Trophoblast cell (in vitro differentiated cells and primary cell): ENCODE data around the gene CCNF.

Source experiments
- DNase-seq, 2 donors: peaks; one replicate each; pipeline ENCODE4 v3.0.0-alpha.2; 2016
- H2AFZ ChIP-seq: 2 replicates; pipeline ENCODE4 v1.6.1; 2013; ENCODE audit warnings: low read length, moderate library complexity, mild to moderate bottlenecking; ENCODE audit not compliant: insufficient read depth, poor library complexity
- H2AK5ac ChIP-seq: 2 replicates; pipeline ENCODE4 v1.6.1; 2013; ENCODE audit warnings: mild to moderate bottlenecking, low read length
- H2BK120ac ChIP-seq: 2 replicates; pipeline ENCODE4 v1.6.1; 2013; ENCODE audit warnings: low read length, mild to moderate bottlenecking, moderate library complexity; ENCODE audit not compliant: insufficient read depth, poor library complexity
- H2BK12ac ChIP-seq: 2 replicates; pipeline ENCODE4 v1.6.1; 2013; ENCODE audit warnings: mild to moderate bottlenecking, low read length, moderate library complexity
- H2BK5ac ChIP-seq: 2 replicates; pipeline ENCODE4 v1.6.1; 2013; ENCODE audit warnings: low read length, low read depth, moderate library complexity, mild to moderate bottlenecking; ENCODE audit not compliant: poor library complexity
- H3K14ac ChIP-seq: 2 replicates; pipeline ENCODE4 v1.6.1; 2013; ENCODE audit warnings: mild to moderate bottlenecking, low read length
- H3K18ac ChIP-seq: 2 replicates; pipeline ENCODE4 v1.6.1; 2013; ENCODE audit warnings: mild to moderate bottlenecking, low read length
- H3K23ac ChIP-seq: 2 replicates; pipeline ENCODE4 v1.6.1; 2013; ENCODE audit warnings: low read length
- H3K27ac ChIP-seq: 2 replicates; pipeline ENCODE4 v1.5.1; 2013; ENCODE audit warnings: low read depth, mild to moderate bottlenecking, inconsistent platforms, low read length, moderate library complexity
- H3K27me3 ChIP-seq: 2 replicates; pipeline ENCODE4 v1.6.1; 2013; ENCODE audit warnings: inconsistent platforms, mild to moderate bottlenecking, low read length, moderate library complexity; ENCODE audit not compliant: insufficient read depth
- H3K36me3 ChIP-seq, 2 experiments: 1 replicate in 1 of 2; 2 replicates in 1 of 2; pipeline ENCODE4 v1.6.1; 2013; ENCODE audit warnings: low read length in 2 of 2, mild to moderate bottlenecking in 2 of 2, moderate library complexity in 1 of 2; ENCODE audit not compliant: insufficient read depth in 2 of 2, control insufficient read depth in 1 of 2
- H3K4ac ChIP-seq: 2 replicates; pipeline ENCODE4 v1.6.1; 2013; ENCODE audit warnings: low read depth, mild to moderate bottlenecking, low read length, moderate library complexity
- H3K4me1 ChIP-seq, 2 experiments: 1 replicate in 1 of 2; 2 replicates in 1 of 2; pipeline ENCODE4 v1.6.1; 2013; ENCODE audit warnings: low read length in 2 of 2, mild to moderate bottlenecking in 2 of 2, moderate library complexity in 1 of 2; ENCODE audit not compliant: insufficient read depth in 2 of 2, control insufficient read depth in 1 of 2
- H3K4me2 ChIP-seq: 2 replicates; pipeline ENCODE4 v1.6.1; 2013; ENCODE audit warnings: inconsistent platforms, mild to moderate bottlenecking, low read length, moderate library complexity
- H3K4me3 ChIP-seq: 2 replicates; pipeline ENCODE4 v1.5.1; 2013; ENCODE audit warnings: mild to moderate bottlenecking, low read depth, low read length, inconsistent platforms
- H3K79me1 ChIP-seq: one replicate; pipeline ENCODE4 v1.6.1; 2013; ENCODE audit warnings: low read length
- H3K79me2 ChIP-seq: 2 replicates; pipeline ENCODE4 v1.6.1; 2013; ENCODE audit warnings: low read length, mild to moderate bottlenecking; ENCODE audit not compliant: control insufficient read depth, insufficient read depth, poor library complexity
- H3K9ac ChIP-seq: 2 replicates; pipeline ENCODE4 v1.6.1; 2013; ENCODE audit warnings: mild to moderate bottlenecking, low read length
- H3K9me3 ChIP-seq: 2 replicates; pipeline ENCODE4 v1.6.1; 2013; ENCODE audit warnings: low read depth, mild to moderate bottlenecking, control low read depth, inconsistent platforms, low read length; ENCODE audit not compliant: insufficient read depth
- H4K12ac ChIP-seq: 2 replicates; pipeline ENCODE4 v1.6.1; 2013; ENCODE audit warnings: low read depth, mild to moderate bottlenecking, low read length, moderate library complexity
- H4K8ac ChIP-seq: 2 replicates; pipeline ENCODE4 v1.6.1; 2013; ENCODE audit warnings: low read depth, mild to moderate bottlenecking, low read length, moderate library complexity
- H4K91ac ChIP-seq: one replicate; pipeline ENCODE4 v1.6.1; 2013; ENCODE audit warnings: low read depth, mild to moderate bottlenecking, low read length, moderate library complexity
- WGBS: extraction: QIAGEN DNeasy Blood & Tissue Kit; methylation state at CpG from one replicate; pipeline ENCODE4 v1.1.7; 2013; ENCODE audit warnings: missing lambda C conversion rate; ENCODE audit not compliant: insufficient read length, insufficient coverage; ENCODE audit errors: extremely low coverage; 5-methylcytosine and 5-hydroxymethylcytosine counted together

CCNF gene

DNA sequence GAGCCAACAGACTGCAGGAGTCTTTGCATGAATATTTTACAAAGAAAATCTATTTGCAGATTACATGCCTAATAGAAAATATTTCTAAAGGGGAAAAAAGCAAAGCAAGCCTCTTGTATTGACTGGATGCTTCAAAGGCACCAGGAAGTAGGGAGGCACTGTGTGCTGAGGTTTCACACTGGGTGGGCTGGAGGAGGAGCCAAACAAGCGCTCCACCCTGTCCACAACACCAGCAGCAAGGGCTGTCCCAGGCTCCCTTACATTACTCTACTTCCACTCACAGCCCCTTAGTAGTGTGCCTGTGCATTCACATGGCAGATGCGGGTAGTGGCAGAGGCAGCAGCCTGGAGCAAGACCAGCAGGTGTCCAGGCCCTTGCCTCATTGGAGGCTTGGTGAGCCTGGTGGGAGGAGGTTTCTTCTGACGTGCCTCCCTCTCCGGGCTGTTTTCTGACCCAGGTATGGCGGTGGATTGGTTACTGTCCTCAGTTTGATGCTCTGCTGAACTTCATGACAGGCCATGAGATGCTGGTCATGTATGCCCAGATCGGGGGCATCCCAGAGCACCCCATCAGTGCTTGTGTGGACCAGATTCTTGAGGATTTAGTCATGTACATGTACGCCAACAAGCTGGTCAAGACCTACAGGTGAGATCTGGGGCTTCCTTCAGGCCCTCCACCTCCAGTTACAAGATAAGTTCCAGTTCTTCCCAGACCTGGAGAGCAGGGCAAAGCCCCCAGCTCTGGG lies 7.0 kb upstream of the CCNF start:
- DNase-seq = peak; percentile 93
- no peaks in the 10 kb centered on the region for H3K27me3 ChIP-seq
- no peaks in the 10 kb centered on the region for H3K36me3 ChIP-seq
- H3K14ac ChIP-seq = no peak overlapping the region
- H2BK120ac ChIP-seq = no peak overlapping the region
- no peak overlapping the region for H3K4me3 ChIP-seq
- no peak overlapping the region for H2BK5ac ChIP-seq
- no peak overlapping the region for H3K4me2 ChIP-seq
- no peak overlapping the region for H3K4ac ChIP-seq
- H3K79me1 ChIP-seq = no peaks in the 10 kb centered on the region
- H3K23ac ChIP-seq = no peak overlapping the region
- no peak overlapping the region for H2BK12ac ChIP-seq
- no peak overlapping the region for H2AK5ac ChIP-seq
- no CpG with 5 or more reads among the region's 7 CpGs for WGBS
- H4K8ac ChIP-seq = no peak overlapping the region
- H2AFZ ChIP-seq = no peak overlapping the region
- H4K12ac ChIP-seq = no peak overlapping the region
- H3K9me3 ChIP-seq = peaks cover 6% of the 10 kb centered on the region
- H4K91ac ChIP-seq = no peak overlapping the region
- no peak overlapping the region for H3K27ac ChIP-seq
- no peaks in the 10 kb centered on the region for H3K4me1 ChIP-seq
- H3K79me2 ChIP-seq = no peaks in the 10 kb centered on the region
- no peak overlapping the region for H3K9ac ChIP-seq
- H3K18ac ChIP-seq = no peak overlapping the region

DNA sequence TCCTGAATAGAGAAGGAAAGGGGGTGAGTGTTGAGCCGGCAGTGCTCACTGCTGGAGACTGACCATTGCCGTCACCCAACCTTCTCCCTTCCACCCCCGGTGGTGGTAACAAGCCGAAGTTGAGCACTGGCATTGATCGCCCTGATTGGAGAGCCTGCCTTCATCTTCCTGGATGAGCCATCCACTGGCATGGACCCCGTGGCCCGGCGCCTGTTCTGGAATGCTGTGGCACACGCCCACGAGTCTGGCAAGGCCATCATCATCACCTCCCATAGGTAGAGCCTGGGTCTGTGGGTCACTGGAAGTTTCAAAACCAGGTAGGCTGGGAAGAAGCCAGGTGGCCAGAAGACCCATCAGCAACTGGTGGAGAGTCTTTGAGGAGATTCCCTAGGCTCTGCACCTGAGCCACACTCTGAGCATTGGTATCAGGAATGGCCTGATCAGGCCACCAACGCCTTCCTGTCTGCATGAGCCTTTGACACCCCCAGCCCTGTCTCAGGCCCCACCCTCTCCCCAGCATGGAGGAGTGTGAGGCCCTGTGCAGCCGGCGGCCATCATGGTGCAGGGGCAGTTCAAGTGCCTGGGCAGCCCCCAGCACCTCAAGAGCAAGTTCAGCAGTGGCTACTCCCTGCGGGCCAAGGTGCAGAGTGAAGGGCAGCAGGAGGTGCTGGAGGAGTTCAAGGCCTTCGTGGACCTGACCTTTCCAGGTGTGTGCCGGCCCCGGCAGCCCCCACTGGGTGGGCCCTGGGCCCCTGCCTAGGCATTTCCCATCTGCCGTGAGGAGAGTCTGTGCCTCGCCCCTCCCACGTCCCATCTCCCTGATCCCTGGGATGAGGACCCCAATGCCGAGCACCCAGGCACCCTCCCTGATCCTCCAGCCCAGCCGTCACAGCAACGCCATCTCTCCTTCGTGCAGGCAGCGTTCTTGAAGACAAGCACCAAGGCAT lies 4.9 kb upstream of the CCNF start:
- Histone ChIP-seq H3K23ac (no peak overlapping the region), H2AFZ (no peak overlapping the region), H3K4me2 (no peak overlapping the region), H3K36me3 (no peaks in the 10 kb centered on the region), H2BK12ac (no peak overlapping the region), H2AK5ac (no peak overlapping the region), H3K14ac (no peak overlapping the region), H2BK120ac (no peak overlapping the region), H3K4ac (no peak overlapping the region), H3K9me3 (peaks cover 6% of the 10 kb centered on the region), H4K8ac (no peak overlapping the region), H3K27me3 (no peaks in the 10 kb centered on the region), H3K79me2 (peaks cover 4% of the 10 kb centered on the region), H4K91ac (no peak overlapping the region), H3K27ac (no peak overlapping the region), H3K79me1 (peaks cover 5% of the 10 kb centered on the region), H3K18ac (no peak overlapping the region), H2BK5ac (no peak overlapping the region), H3K4me3 (peak overlapping the region; percentile 14), H3K4me1 (peaks cover 3 to 8% of the 10 kb centered on the region in 2 experiments), H3K9ac (no peak overlapping the region), H4K12ac (no peak overlapping the region)
- DNase-seq = no peak
- WGBS = no CpG with 5 or more reads among the region's 25 CpGs

DNA sequence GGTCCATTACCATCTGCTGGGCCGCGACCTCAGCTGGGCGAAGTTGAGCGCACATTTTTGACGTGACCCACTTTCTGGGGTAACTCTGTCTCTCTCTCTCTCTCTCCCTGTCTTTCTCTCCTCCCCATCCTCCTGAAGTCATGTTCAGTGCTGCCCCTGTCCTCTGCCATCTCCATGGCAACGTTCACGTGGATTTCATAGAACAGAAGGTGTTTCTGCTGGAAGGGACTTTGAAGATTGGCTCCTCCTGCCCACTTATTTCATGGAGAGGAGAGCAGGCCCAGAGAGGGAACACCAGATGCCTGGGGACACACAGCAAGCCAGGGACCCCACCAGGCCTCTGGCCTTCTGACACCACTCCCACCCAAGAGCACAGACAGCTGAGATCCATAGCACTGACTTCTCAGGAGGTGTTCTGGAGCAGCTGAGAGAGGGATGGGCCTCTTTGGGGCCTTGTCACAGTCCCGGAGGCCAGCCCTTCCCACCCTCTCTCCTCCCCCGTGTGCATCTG lies 4.2 kb upstream of the CCNF start:
- no CpG with 5 or more reads among the region's 9 CpGs for WGBS
- no peak for DNase-seq
- Histone ChIP-seq H4K91ac (no peak overlapping the region), H3K27me3 (no peaks in the 10 kb centered on the region), H3K4me2 (no peak overlapping the region), H3K23ac (no peak overlapping the region), H2BK120ac (no peak overlapping the region), H4K12ac (no peak overlapping the region), H2AK5ac (no peak overlapping the region), H2AFZ (no peak overlapping the region), H3K4me1 (peaks cover 3 to 10% of the 10 kb centered on the region in 2 experiments), H3K18ac (no peak overlapping the region), H3K4ac (no peak overlapping the region), H2BK12ac (no peak overlapping the region), H2BK5ac (no peak overlapping the region), H4K8ac (no peak overlapping the region), H3K4me3 (no peak overlapping the region), H3K9ac (no peak overlapping the region), H3K79me1 (peaks cover 10% of the 10 kb centered on the region), H3K9me3 (peaks cover 6% of the 10 kb centered on the region), H3K27ac (no peak overlapping the region), H3K79me2 (peaks cover 9% of the 10 kb centered on the region), H3K36me3 (no peaks in the 10 kb centered on the region), H3K14ac (no peak overlapping the region)

GRCh38 chr16:2425825-2426430 lies 3.3 kb upstream of the CCNF start:
- H2BK120ac ChIP-seq = no peak overlapping the region

More at GRCh38 chr16:2425825-2426430, 3.3 kb upstream of the CCNF start:
- no peak overlapping the region for H3K27ac ChIP-seq
- H4K8ac ChIP-seq = no peak overlapping the region
- H3K4me2 ChIP-seq = no peak overlapping the region
- H3K36me3 ChIP-seq = no peaks in the 10 kb centered on the region
- no peak for DNase-seq
- H3K27me3 ChIP-seq = no peaks in the 10 kb centered on the region
- H2BK12ac ChIP-seq = no peak overlapping the region
- H3K4me1 ChIP-seq = peaks cover 7 to 16% of the 10 kb centered on the region in 2 experiments
- H3K4ac ChIP-seq = no peak overlapping the region
- H3K18ac ChIP-seq = no peak overlapping the region
- no peak overlapping the region for H3K14ac ChIP-seq
- no peak overlapping the region for H2AK5ac ChIP-seq
- H3K9me3 ChIP-seq = peaks cover 6% of the 10 kb centered on the region
- no peak overlapping the region for H2AFZ ChIP-seq
- no peak overlapping the region for H2BK5ac ChIP-seq
- WGBS = no CpG with 5 or more reads among the region's 13 CpGs
- H3K4me3 ChIP-seq = no peak overlapping the region
- H4K12ac ChIP-seq = no peak overlapping the region
- no peak overlapping the region for H3K23ac ChIP-seq
- H4K91ac ChIP-seq = no peak overlapping the region
- no peak overlapping the region for H3K9ac ChIP-seq
- peaks cover 11% of the 10 kb centered on the region for H3K79me2 ChIP-seq
- H3K79me1 ChIP-seq = peaks cover 10% of the 10 kb centered on the region
